ENCODE measurements around the gene LMBR1. TPM values are rescaled to one million over a fixed set of nuclear protein-coding genes. Genes with fewer than 3 reads are reported as not detected.

Gene LMBR1
- total RNA-seq, 1 experiment from 2014 or later = 82.6 TPM

GRCh38 chr7:156629873-156630272, 263.1 kb downstream of the LMBR1 start:
- H3K36me3 ChIP-seq (ENCODE audit: control insufficient read depth, insufficient read depth, low read length) = no peaks in the 10 kb centered on the region
- ChIA-PET POLR2A (no interaction called here), CTCF (no interaction called here)
- intact Hi-C loops (cut with micrococcal nuclease; ENCODE audit: unreplicated experiment) (no loop called here), in situ Hi-C loops (cut with HindIII; ENCODE audit: low pct_unique_long_range_greater_than_20kb, low sequenced_read_pairs) (no loop called here)
- TF ChIP-seq SIN3A (IDR thresholded peaks at IDR 0.05; ENCODE audit: borderline replicate concordance, insufficient read depth, low read depth, low read length) = no peak
- ATAC-seq (no peak), DNase-seq (ENCODE audit: low read depth, low spot score) (no peak)
- peaks cover 6% of the 10 kb centered on the region; the same call in 1 of the 2 replicates for H3K9me3 ChIP-seq (ENCODE audit: control insufficient read depth, insufficient read depth, low read depth, low read length)
- no peak overlapping the region for H3K27ac ChIP-seq (ENCODE audit: low read length)
- H3K4me3 ChIP-seq (ENCODE audit: low read depth in 2 of 2, low read length in 2 of 2) = no peak overlapping the region
- no peaks in the 10 kb centered on the region for H3K4me1 ChIP-seq (ENCODE audit: control insufficient read depth, insufficient read depth, low read length)
- no TSS peak for BruUV-seq (replicated peaks)
- H3K27me3 ChIP-seq (ENCODE audit: control insufficient read depth, insufficient read depth, low read length) = no peaks in the 10 kb centered on the region

DNA sequence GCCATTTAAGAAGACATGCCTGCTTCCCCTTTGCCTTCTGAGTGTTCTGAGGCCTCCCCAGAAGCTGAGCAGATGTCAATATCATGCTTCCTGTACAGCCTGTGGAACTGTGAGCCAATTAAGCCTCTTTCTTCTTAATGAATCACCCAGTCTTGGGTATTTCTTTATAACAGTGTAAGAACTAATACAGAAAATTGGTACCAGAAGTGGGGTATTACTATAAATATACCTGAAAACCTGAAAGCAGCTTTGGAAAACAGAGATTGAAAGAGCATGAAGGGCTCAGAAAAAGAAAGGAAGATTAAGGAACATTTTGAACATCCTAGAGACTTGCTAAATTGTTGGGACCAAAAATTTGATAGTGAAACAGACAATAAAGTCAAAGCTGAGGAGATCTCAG, 264.4 kb downstream of the LMBR1 start:
- TF ChIP-seq SIN3A (IDR thresholded peaks at IDR 0.05; ENCODE audit: borderline replicate concordance, insufficient read depth, low read depth, low read length) = no peak
- TF ChIP-seq TCF7L2 (IDR thresholded peaks at IDR 0.05; ENCODE audit: low read depth, low read length) = no peak
- TF ChIP-seq POLR2AphosphoS5 (IDR thresholded peaks at IDR 0.05; ENCODE audit: low read depth, low read length) = no peak
- TF ChIP-seq, protein P1, sequence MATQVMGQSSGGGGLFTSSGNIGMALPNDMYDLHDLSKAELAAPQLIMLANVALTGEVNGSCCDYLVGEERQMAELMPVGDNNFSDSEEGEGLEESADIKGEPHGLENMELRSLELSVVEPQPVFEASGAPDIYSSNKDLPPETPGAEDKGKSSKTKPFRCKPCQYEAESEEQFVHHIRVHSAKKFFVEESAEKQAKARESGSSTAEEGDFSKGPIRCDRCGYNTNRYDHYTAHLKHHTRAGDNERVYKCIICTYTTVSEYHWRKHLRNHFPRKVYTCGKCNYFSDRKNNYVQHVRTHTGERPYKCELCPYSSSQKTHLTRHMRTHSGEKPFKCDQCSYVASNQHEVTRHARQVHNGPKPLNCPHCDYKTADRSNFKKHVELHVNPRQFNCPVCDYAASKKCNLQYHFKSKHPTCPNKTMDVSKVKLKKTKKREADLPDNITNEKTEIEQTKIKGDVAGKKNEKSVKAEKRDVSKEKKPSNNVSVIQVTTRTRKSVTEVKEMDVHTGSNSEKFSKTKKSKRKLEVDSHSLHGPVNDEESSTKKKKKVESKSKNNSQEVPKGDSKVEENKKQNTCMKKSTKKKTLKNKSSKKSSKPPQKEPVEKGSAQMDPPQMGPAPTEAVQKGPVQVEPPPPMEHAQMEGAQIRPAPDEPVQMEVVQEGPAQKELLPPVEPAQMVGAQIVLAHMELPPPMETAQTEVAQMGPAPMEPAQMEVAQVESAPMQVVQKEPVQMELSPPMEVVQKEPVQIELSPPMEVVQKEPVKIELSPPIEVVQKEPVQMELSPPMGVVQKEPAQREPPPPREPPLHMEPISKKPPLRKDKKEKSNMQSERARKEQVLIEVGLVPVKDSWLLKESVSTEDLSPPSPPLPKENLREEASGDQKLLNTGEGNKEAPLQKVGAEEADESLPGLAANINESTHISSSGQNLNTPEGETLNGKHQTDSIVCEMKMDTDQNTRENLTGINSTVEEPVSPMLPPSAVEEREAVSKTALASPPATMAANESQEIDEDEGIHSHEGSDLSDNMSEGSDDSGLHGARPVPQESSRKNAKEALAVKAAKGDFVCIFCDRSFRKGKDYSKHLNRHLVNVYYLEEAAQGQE (IDR thresholded peaks at IDR 0.05; ENCODE audit: insufficient read depth in 1 of 2, low read depth in 2 of 2, low read length in 1 of 2) = no peak
- no peak for TF ChIP-seq CTCF (IDR thresholded peaks at IDR 0.05)
- ChIA-PET CTCF (no interaction called here), POLR2A (no interaction called here)

More for the DNA sequence above, 264.4 kb downstream of the LMBR1 start:
- no peak for DNase-seq (ENCODE audit: low read depth, low spot score)
- Histone ChIP-seq H3K9me3 (ENCODE audit: control insufficient read depth, insufficient read depth, low read depth, low read length) (peaks cover 6% of the 10 kb centered on the region; the same call in 1 of the 2 replicates), H3K4me3 (ENCODE audit: low read depth in 2 of 2, low read length in 2 of 2) (no peak overlapping the region), H3K27ac (ENCODE audit: low read length) (no peak overlapping the region), H3K27me3 (ENCODE audit: control insufficient read depth, insufficient read depth, low read length) (no peaks in the 10 kb centered on the region), H3K4me1 (ENCODE audit: control insufficient read depth, insufficient read depth, low read length) (no peaks in the 10 kb centered on the region), H3K36me3 (ENCODE audit: control insufficient read depth, insufficient read depth, low read length) (no peaks in the 10 kb centered on the region)
- in situ Hi-C loops (cut with HindIII; ENCODE audit: low pct_unique_long_range_greater_than_20kb, low sequenced_read_pairs) (no loop called here), intact Hi-C loops (cut with micrococcal nuclease; ENCODE audit: unreplicated experiment) (no loop called here)
- no TSS peak for BruUV-seq (replicated peaks)
- ATAC-seq = no peak

Other genes with a start within 250 kb of the LMBR1 start
- gene NOM1, start 56.5 kb upstream of the LMBR1 start, total RNA-seq (2021; ENCODE audit: unreplicated experiment) = 30.3 TPM
- 3.6 TPM for gene MNX1, start 117.5 kb upstream of the LMBR1 start, total RNA-seq (2021; ENCODE audit: unreplicated experiment)
- 87.6 TPM for gene UBE3C, start 245.7 kb upstream of the LMBR1 start, total RNA-seq (2021; ENCODE audit: unreplicated experiment)